ENCODE data around the gene IL17REL.

Gene IL17REL

GRCh38 chr22:50035131-50035881 is 22.7 kb upstream of the IL17REL start:
- H3K4me3 ChIP-seq (ENCODE audit: low read depth, low read length), result no peak overlapping the region
- TF ChIP-seq CTCF (IDR thresholded peaks at IDR 0.05; ENCODE audit: low read depth, low read length, missing control alignments), result no peak
- no peak for DNase-seq (ENCODE audit: low read depth)

GRCh38 chr22:50034126-50035081 is 21.8 kb upstream of the IL17REL start:
- no peak for DNase-seq (ENCODE audit: low read depth)
- no peak overlapping the region for H3K4me3 ChIP-seq (ENCODE audit: low read depth, low read length)
- no peak for TF ChIP-seq CTCF (IDR thresholded peaks at IDR 0.05; ENCODE audit: low read depth, low read length, missing control alignments)

- no peak for TF ChIP-seq CTCF (IDR thresholded peaks at IDR 0.05; ENCODE audit: low read depth, low read length, missing control alignments)
- no peak for DNase-seq (ENCODE audit: low read depth)
- H3K4me3 ChIP-seq (ENCODE audit: low read depth, low read length), result no peak overlapping the region
Measured at GRCh38 chr22:50032941-50033601, 20.5 kb upstream of the IL17REL start.

- TF ChIP-seq CTCF (IDR thresholded peaks at IDR 0.05; ENCODE audit: low read depth, low read length, missing control alignments), result no peak
- no peak for DNase-seq (ENCODE audit: low read depth)
- no peak overlapping the region for H3K4me3 ChIP-seq (ENCODE audit: low read depth, low read length)
Measured at GRCh38 chr22:50032109-50032871, 19.7 kb upstream of the IL17REL start.

GRCh38 chr22:50031189-50032091 is 18.9 kb upstream of the IL17REL start:
- DNase-seq (ENCODE audit: low read depth), result no peak
- no peak for TF ChIP-seq CTCF (IDR thresholded peaks at IDR 0.05; ENCODE audit: low read depth, low read length, missing control alignments)

More at GRCh38 chr22:50031189-50032091, 18.9 kb upstream of the IL17REL start:
- H3K4me3 ChIP-seq (ENCODE audit: low read depth, low read length), result no peak overlapping the region

Measured in GM12864 (cell line).